ENCODE data around the gene TRIM3.
A peak's percentile ranks its signal among the peaks of the same experiment; 100 is the strongest.
"Not testable (repeated sequence)": the region's sequence is repeated elsewhere in the genome, so short reads cannot be mapped to it uniquely, and the experiment has no call there.

TRIM3 gene

GRCh38 chr11:6473451-6474412 is at the start of gene TRIM3:
Gene TRIM3 (minus strand): TSS chr11:6473941. CDS start chr11:6465695, 8,246 bp downstream.
- peak; percentile 68 for DNase-seq

GRCh38 chr11:6523253-6523652 is 49.5 kb upstream of the TRIM3 start:
- no peak for DNase-seq

- not testable (repeated sequence) for DNase-seq
These were observed 48.2 kb upstream of the TRIM3 start for GRCh38 chr11:6521946-6522345.

GRCh38 chr11:6520265-6520664 is 46.5 kb upstream of the TRIM3 start:
- no peak for DNase-seq

- DNase-seq, result no peak
These were observed 43.1 kb upstream of the TRIM3 start for GRCh38 chr11:6516865-6517264.

GRCh38 chr11:6505577-6506240 is 32.0 kb upstream of the TRIM3 start:
- DNase-seq, result peak; percentile 61

- DNase-seq, result no peak
These were observed 30.4 kb upstream of the TRIM3 start for GRCh38 chr11:6504166-6504565.

- no peak for DNase-seq
These were observed 28.6 kb upstream of the TRIM3 start for GRCh38 chr11:6502382-6502781.

GRCh38 chr11:6498544-6498943 is 24.8 kb upstream of the TRIM3 start:
- DNase-seq, result no peak

GRCh38 chr11:6498121-6498520 is 24.4 kb upstream of the TRIM3 start:
- no peak for DNase-seq

GRCh38 chr11:6497069-6497839 is 23.5 kb upstream of the TRIM3 start, which contains the start of gene DNHD1:
Gene DNHD1 (plus strand): TSS chr11:6497280. CDS start chr11:6498216, 936 bp downstream.
- no peak for DNase-seq

GRCh38 chr11:6489306-6489705 is 15.6 kb upstream of the TRIM3 start:
- no peak for DNase-seq

GRCh38 chr11:6488821-6489220 is 15.1 kb upstream of the TRIM3 start:
- DNase-seq, result no peak

GRCh38 chr11:6488342-6488741 is 14.6 kb upstream of the TRIM3 start:
- no peak for DNase-seq

GRCh38 chr11:6486938-6487337 is 13.2 kb upstream of the TRIM3 start:
- DNase-seq, result no peak

GRCh38 chr11:6486256-6486655 is 12.5 kb upstream of the TRIM3 start:
- no peak for DNase-seq

GRCh38 chr11:6485661-6486060 is 11.9 kb upstream of the TRIM3 start:
- DNase-seq, result no peak

GRCh38 chr11:6483015-6483414 is 9.3 kb upstream of the TRIM3 start:
- no peak for DNase-seq

GRCh38 chr11:6482441-6482840 is 8.7 kb upstream of the TRIM3 start:
- DNase-seq, result no peak

GRCh38 chr11:6481924-6482275 is 8.2 kb upstream of the TRIM3 start:
- DNase-seq, result no peak

GRCh38 chr11:6481012-6481923 is 7.5 kb upstream of the TRIM3 start, which contains the start of the genes ARFIP2 and TIMM10B:
Gene ARFIP2 (minus strand): TSS chr11:6481331. CDS start chr11:6480421, 910 bp downstream.
Gene TIMM10B (plus strand): TSS chr11:6481501. CDS start chr11:6481517, 16 bp downstream.
- peak; percentile 83 for DNase-seq
